ENCODE data around the gene PPFIBP1.

GRCh38 chr12:27686147-27686546 is 162.1 kb downstream of the PPFIBP1 start:
- TF ChIP-seq CTCF (IDR thresholded peaks at IDR 0.05), result no peak
- no peak for TF ChIP-seq POLR2A (IDR thresholded peaks at IDR 0.05)
